IgD-negative memory B cell (primary cell): ENCODE measurements around the gene ZBTB7C. TPM values are rescaled to one million over a fixed set of nuclear protein-coding genes. Genes with fewer than 3 reads are reported as not detected.

Experiments used
- H3K27ac Mint-ChIP-seq, 3 donors: one replicate each; pipeline ENCODE4 v1.8.0; 2020 to 2022; ENCODE audit warnings: mild to moderate bottlenecking in 3 of 3, mixed read lengths in 3 of 3, moderate library complexity in 1 of 3
- H3K27me3 Mint-ChIP-seq: one replicate; pipeline ENCODE4 v1.8.0; 2021; ENCODE audit warnings: mixed read lengths
- H3K36me3 Mint-ChIP-seq: one replicate; pipeline ENCODE4 v1.8.0; 2020; ENCODE audit warnings: mild to moderate bottlenecking, mixed read lengths
- H3K4me1 Mint-ChIP-seq, 3 donors: one replicate each; pipeline ENCODE4 v1.8.0; 2020 to 2022; ENCODE audit warnings: mixed read lengths in 3 of 3, mild to moderate bottlenecking in 1 of 3
- H3K4me3 Mint-ChIP-seq, 4 donors: one replicate each; pipeline ENCODE4 v1.8.0; 2020 to 2022; ENCODE audit warnings: mild to moderate bottlenecking in 4 of 4, mixed read lengths in 4 of 4, moderate library complexity in 3 of 4
- H3K9me3 Mint-ChIP-seq, 3 donors: one replicate each; pipeline ENCODE4 v1.8.0; 2020 to 2021; ENCODE audit warnings: mixed read lengths in 3 of 3, mild to moderate bottlenecking in 1 of 3
- polyA plus RNA-seq: library from polyadenylated mRNA; unstranded; fragments of 300-500 nt; fragmentation: Illumina TruSeq; gene quantifications from one replicate; pipeline ENCODE4 v1.2.3, GENCODE V29; 2021

ZBTB7C gene
- polyA plus RNA-seq, 1 donor from 2014 or later, result not detected

GRCh38 chr18:48319801-48320638, 89.2 kb downstream of the ZBTB7C start:
- Mint-ChIP-seq H3K9me3 (peaks cover 0 to 1% (median 0%) of the 10 kb centered on the region in 3 donors), H3K36me3 (peaks cover 1% of the 10 kb centered on the region), H3K27me3 (peaks cover 6% of the 10 kb centered on the region), H3K27ac (no peak overlapping the region), H3K4me1 (no peaks in the 10 kb centered on the region), H3K4me3 (no peak overlapping the region)

GRCh38 chr18:48318436-48318835, 90.7 kb downstream of the ZBTB7C start:
- H3K27me3 Mint-ChIP-seq, result peaks cover 2% of the 10 kb centered on the region
- H3K4me1 Mint-ChIP-seq, result no peaks in the 10 kb centered on the region
- no peak overlapping the region for H3K4me3 Mint-ChIP-seq
- H3K36me3 Mint-ChIP-seq, result peaks cover 1% of the 10 kb centered on the region
- no peak overlapping the region for H3K27ac Mint-ChIP-seq
- H3K9me3 Mint-ChIP-seq, result peaks cover 0 to 1% (median 0%) of the 10 kb centered on the region in 3 donors

GRCh38 chr18:48317781-48318381, 91.3 kb downstream of the ZBTB7C start:
- H3K27me3 Mint-ChIP-seq, result peaks cover 2% of the 10 kb centered on the region
- peaks cover 1% of the 10 kb centered on the region for H3K36me3 Mint-ChIP-seq
- no peak overlapping the region for H3K27ac Mint-ChIP-seq
- no peak overlapping the region for H3K4me3 Mint-ChIP-seq
- peaks cover 0 to 1% (median 0%) of the 10 kb centered on the region in 3 donors for H3K9me3 Mint-ChIP-seq
- no peaks in the 10 kb centered on the region for H3K4me1 Mint-ChIP-seq

- no peak overlapping the region for H3K27ac Mint-ChIP-seq
- H3K36me3 Mint-ChIP-seq, result peaks cover 1% of the 10 kb centered on the region
- H3K27me3 Mint-ChIP-seq, result peaks cover 1% of the 10 kb centered on the region
- H3K9me3 Mint-ChIP-seq, result peaks cover 0 to 1% (median 0%) of the 10 kb centered on the region in 3 donors
- no peaks in the 10 kb centered on the region for H3K4me1 Mint-ChIP-seq
- no peak overlapping the region for H3K4me3 Mint-ChIP-seq
Observed at GRCh38 chr18:48316177-48316576, 93.0 kb downstream of the ZBTB7C start.

GRCh38 chr18:48314690-48315089, 94.5 kb downstream of the ZBTB7C start:
- H3K9me3 Mint-ChIP-seq, result peaks cover 0 to 1% (median 0%) of the 10 kb centered on the region in 3 donors
- H3K4me1 Mint-ChIP-seq, result no peaks in the 10 kb centered on the region
- peaks cover 3% of the 10 kb centered on the region for H3K27me3 Mint-ChIP-seq
- no peaks in the 10 kb centered on the region for H3K36me3 Mint-ChIP-seq
- H3K27ac Mint-ChIP-seq, result no peak overlapping the region
- no peak overlapping the region for H3K4me3 Mint-ChIP-seq

- no peak overlapping the region for H3K27ac Mint-ChIP-seq
- no peaks in the 10 kb centered on the region for H3K36me3 Mint-ChIP-seq
- no peak overlapping the region for H3K4me3 Mint-ChIP-seq
- peaks cover 1% of the 10 kb centered on the region for H3K27me3 Mint-ChIP-seq
- H3K4me1 Mint-ChIP-seq, result no peaks in the 10 kb centered on the region
- peaks cover 0 to 1% (median 0%) of the 10 kb centered on the region in 3 donors for H3K9me3 Mint-ChIP-seq
Observed at GRCh38 chr18:48313792-48314191, 95.4 kb downstream of the ZBTB7C start.

- no peak overlapping the region for H3K4me3 Mint-ChIP-seq
- peaks cover 3% of the 10 kb centered on the region for H3K27me3 Mint-ChIP-seq
- no peak overlapping the region for H3K27ac Mint-ChIP-seq
- no peaks in the 10 kb centered on the region for H3K4me1 Mint-ChIP-seq
- peaks cover 0 to 1% (median 0%) of the 10 kb centered on the region in 3 donors for H3K9me3 Mint-ChIP-seq
- no peaks in the 10 kb centered on the region for H3K36me3 Mint-ChIP-seq
Observed at GRCh38 chr18:48312066-48312465, 97.1 kb downstream of the ZBTB7C start.

GRCh38 chr18:48310999-48311398, 98.2 kb downstream of the ZBTB7C start:
- peaks cover 0 to 1% (median 0%) of the 10 kb centered on the region in 3 donors for H3K9me3 Mint-ChIP-seq
- no peak overlapping the region for H3K4me3 Mint-ChIP-seq
- no peaks in the 10 kb centered on the region for H3K36me3 Mint-ChIP-seq
- H3K27me3 Mint-ChIP-seq, result peaks cover 3% of the 10 kb centered on the region
- H3K27ac Mint-ChIP-seq, result no peak overlapping the region
- no peaks in the 10 kb centered on the region for H3K4me1 Mint-ChIP-seq

GRCh38 chr18:48310353-48310752, 98.8 kb downstream of the ZBTB7C start:
- peaks cover 0 to 1% (median 0%) of the 10 kb centered on the region in 3 donors for H3K9me3 Mint-ChIP-seq

GRCh38 chr18:48308755-48309575, 100.2 kb downstream of the ZBTB7C start:
- H3K4me3 Mint-ChIP-seq, result no peak overlapping the region
- no peak overlapping the region for H3K27ac Mint-ChIP-seq
- H3K9me3 Mint-ChIP-seq, result peaks cover 0 to 1% (median 0%) of the 10 kb centered on the region in 3 donors
- H3K4me1 Mint-ChIP-seq, result no peaks in the 10 kb centered on the region
- H3K36me3 Mint-ChIP-seq, result no peaks in the 10 kb centered on the region
- H3K27me3 Mint-ChIP-seq, result peaks cover 3% of the 10 kb centered on the region

More at GRCh38 chr18:48310353-48310752, 98.8 kb downstream of the ZBTB7C start:
- no peaks in the 10 kb centered on the region for H3K4me1 Mint-ChIP-seq
- H3K36me3 Mint-ChIP-seq, result no peaks in the 10 kb centered on the region
- peaks cover 3% of the 10 kb centered on the region for H3K27me3 Mint-ChIP-seq
- H3K27ac Mint-ChIP-seq, result no peak overlapping the region
- no peak overlapping the region for H3K4me3 Mint-ChIP-seq

GRCh38 chr18:48308027-48308635, 101.1 kb downstream of the ZBTB7C start:
- Mint-ChIP-seq H3K4me1 (no peaks in the 10 kb centered on the region), H3K4me3 (no peak overlapping the region), H3K36me3 (no peaks in the 10 kb centered on the region)

GRCh38 chr18:48306838-48307237, 102.3 kb downstream of the ZBTB7C start:
- peaks cover 3% of the 10 kb centered on the region for H3K27me3 Mint-ChIP-seq
- H3K9me3 Mint-ChIP-seq, result no peaks in the 10 kb centered on the region
- H3K4me3 Mint-ChIP-seq, result peak overlapping the region in 1 of 4 donors; percentile 18
- no peak overlapping the region for H3K27ac Mint-ChIP-seq
- no peaks in the 10 kb centered on the region for H3K4me1 Mint-ChIP-seq
- no peaks in the 10 kb centered on the region for H3K36me3 Mint-ChIP-seq

More at GRCh38 chr18:48308027-48308635, 101.1 kb downstream of the ZBTB7C start:
- Mint-ChIP-seq H3K9me3 (no peaks in the 10 kb centered on the region), H3K27ac (no peak overlapping the region), H3K27me3 (peaks cover 3% of the 10 kb centered on the region)

- Mint-ChIP-seq H3K4me1 (peaks cover 0 to 3% (median 0%) of the 10 kb centered on the region in 3 donors), H3K36me3 (peaks cover 2% of the 10 kb centered on the region), H3K4me3 (no peak overlapping the region), H3K9me3 (no peaks in the 10 kb centered on the region), H3K27ac (peak overlapping the region in 1 of 3 donors; percentile 24), H3K27me3 (peaks cover 4% of the 10 kb centered on the region)
Observed at GRCh38 chr18:48304906-48305693, 104.1 kb downstream of the ZBTB7C start.

GRCh38 chr18:48303883-48304282, 105.3 kb downstream of the ZBTB7C start:
- peaks cover 4% of the 10 kb centered on the region for H3K27me3 Mint-ChIP-seq
- no peak overlapping the region for H3K4me3 Mint-ChIP-seq
- peaks cover 0 to 3% (median 0%) of the 10 kb centered on the region in 3 donors for H3K4me1 Mint-ChIP-seq
- no peak overlapping the region for H3K27ac Mint-ChIP-seq
- H3K36me3 Mint-ChIP-seq, result peaks cover 2% of the 10 kb centered on the region
- H3K9me3 Mint-ChIP-seq, result no peaks in the 10 kb centered on the region
